GM21360 (cell line): Measurements from ENCODE around the gene CMTM1.
"Not testable (repeated sequence)": the region's sequence is repeated elsewhere in the genome, so short reads cannot be mapped to it uniquely, and the experiment has no call there.

ENCODE experiments used
- ATAC-seq: cut with Tn5 transposase; IDR thresholded peaks from one replicate; pipeline ENCODE4 v1.9.1; 2021; ENCODE audit warnings: mild to moderate bottlenecking, moderate library complexity; ENCODE audit not compliant: unreplicated experiment

Gene CMTM1

GRCh38 chr16:66561381-66562080 is 4.7 kb upstream of the CMTM1 start:
- ATAC-seq, result no peak

- ATAC-seq, result no peak
Measured at GRCh38 chr16:66562409-66562808, 3.8 kb upstream of the CMTM1 start.

GRCh38 chr16:66562986-66563385 is 3.3 kb upstream of the CMTM1 start:
- ATAC-seq, result no peak

- ATAC-seq, result no peak
Measured at GRCh38 chr16:66563574-66564334, 2.5 kb upstream of the CMTM1 start.

GRCh38 chr16:66567270-66567669 is 1.0 kb downstream of the CMTM1 start:
- ATAC-seq, result not testable (repeated sequence)

GRCh38 chr16:66568355-66568754 is 2.1 kb downstream of the CMTM1 start:
- no peak for ATAC-seq

- no peak for ATAC-seq
Measured at GRCh38 chr16:66569131-66569530, 2.9 kb downstream of the CMTM1 start.

- ATAC-seq, result no peak
Measured at GRCh38 chr16:66569827-66570405, 3.7 kb downstream of the CMTM1 start.

GRCh38 chr16:66572356-66572755 is 6.1 kb downstream of the CMTM1 start:
- ATAC-seq, result no peak

- ATAC-seq, result no peak
Measured at GRCh38 chr16:66574081-66574480, 7.8 kb downstream of the CMTM1 start.

GRCh38 chr16:66574531-66574930 is 8.3 kb downstream of the CMTM1 start:
- no peak for ATAC-seq

GRCh38 chr16:66575060-66575459 is 8.8 kb downstream of the CMTM1 start:
- no peak for ATAC-seq

GRCh38 chr16:66576296-66576695 is 10.1 kb downstream of the CMTM1 start:
- no peak for ATAC-seq

- ATAC-seq, result no peak
Measured at GRCh38 chr16:66578651-66579531, 12.7 kb downstream of the CMTM1 start, which contains the start of gene CMTM2. TSS of gene CMTM2 (plus strand) at chr16:66579463. CDS start at chr16:66579608, 145 bp downstream.

- ATAC-seq, result no peak
Measured at GRCh38 chr16:66580605-66581209, 14.5 kb downstream of the CMTM1 start.

- ATAC-seq, result no peak
Measured at GRCh38 chr16:66581246-66581952, 15.2 kb downstream of the CMTM1 start.

- no peak for ATAC-seq
Measured at GRCh38 chr16:66585481-66586239, 19.4 kb downstream of the CMTM1 start.

GRCh38 chr16:66587881-66588600 is 21.8 kb downstream of the CMTM1 start:
- ATAC-seq, result no peak
